ENCODE results near the gene USP26. TPM values are rescaled to one million over a fixed set of nuclear protein-coding genes. Genes with fewer than 3 reads are reported as not detected.

Gene USP26
- total and polyA plus RNA-seq, 2 donors (not counting 1 experiment from before 2014, with no cell fraction given) = not detected

GRCh38 chrX:133094098-133094731 lies 2.7 kb downstream of the USP26 start:
- TF ChIP-seq EZH2 (IDR thresholded peaks at IDR 0.05; ENCODE audit: low read length, missing control alignments) (no peak), CTCF (conservative IDR thresholded peaks at IDR 0.05 in 1 of 2, IDR thresholded peaks at IDR 0.05 in 1 of 2; ENCODE audit: low read depth in 1 of 2, low read length in 2 of 2) (no peak)
- no peak for DNase-seq (ENCODE audit: low read depth in 2 of 2)
- no peak overlapping the region for H3K27ac ChIP-seq (ENCODE audit: insufficient read depth, low read length)
- no peaks in the 10 kb centered on the region for H3K4me1 ChIP-seq (ENCODE audit: control insufficient read depth, extremely low read depth, insufficient read depth, low read length)
- H3K4me3 ChIP-seq (replicated peaks in 1 of 4; ENCODE audit: control extremely low read depth in 1 of 4, insufficient read depth in 1 of 4, low read depth in 3 of 4, low read length in 4 of 4) = no peak overlapping the region
- no peaks in the 10 kb centered on the region for H3K9me3 ChIP-seq (ENCODE audit: control insufficient read depth, insufficient read depth, low read depth, low read length)
- H3K9ac ChIP-seq (ENCODE audit: insufficient read depth, low read length) = no peak overlapping the region
- H3K79me2 ChIP-seq (ENCODE audit: control insufficient read depth, insufficient read depth, low read length) = no peaks in the 10 kb centered on the region
- H3K4me2 ChIP-seq (ENCODE audit: extremely low read depth, insufficient read depth, low read length) = no peak overlapping the region
- H2AFZ ChIP-seq (ENCODE audit: low read length) = no peak overlapping the region
- no peaks in the 10 kb centered on the region for H4K20me1 ChIP-seq (ENCODE audit: control insufficient read depth, extremely low read depth, insufficient read depth, low read length)
- H3K27me3 ChIP-seq (ENCODE audit: control insufficient read depth, insufficient read depth, low read length) = no peaks in the 10 kb centered on the region
- H3K36me3 ChIP-seq (ENCODE audit: control insufficient read depth, insufficient read depth, low read length) = no peaks in the 10 kb centered on the region

- Histone ChIP-seq H3K9ac (ENCODE audit: insufficient read depth, low read length) (no peak overlapping the region), H3K4me3 (replicated peaks in 1 of 4; ENCODE audit: control extremely low read depth in 1 of 4, insufficient read depth in 1 of 4, low read depth in 3 of 4, low read length in 4 of 4) (no peak overlapping the region), H3K79me2 (ENCODE audit: control insufficient read depth, insufficient read depth, low read length) (no peaks in the 10 kb centered on the region), H3K27me3 (ENCODE audit: control insufficient read depth, insufficient read depth, low read length) (no peaks in the 10 kb centered on the region), H3K9me3 (ENCODE audit: control insufficient read depth, insufficient read depth, low read depth, low read length) (no peaks in the 10 kb centered on the region), H4K20me1 (ENCODE audit: control insufficient read depth, extremely low read depth, insufficient read depth, low read length) (no peaks in the 10 kb centered on the region), H3K4me1 (ENCODE audit: control insufficient read depth, extremely low read depth, insufficient read depth, low read length) (no peaks in the 10 kb centered on the region), H3K27ac (ENCODE audit: insufficient read depth, low read length) (no peak overlapping the region), H2AFZ (ENCODE audit: low read length) (no peak overlapping the region), H3K36me3 (ENCODE audit: control insufficient read depth, insufficient read depth, low read length) (no peaks in the 10 kb centered on the region), H3K4me2 (ENCODE audit: extremely low read depth, insufficient read depth, low read length) (no peak overlapping the region)
- TF ChIP-seq CTCF (conservative IDR thresholded peaks at IDR 0.05 in 1 of 2, IDR thresholded peaks at IDR 0.05 in 1 of 2; ENCODE audit: low read depth in 1 of 2, low read length in 2 of 2) = no peak
- no peak for TF ChIP-seq EZH2 (IDR thresholded peaks at IDR 0.05; ENCODE audit: low read length, missing control alignments)
- DNase-seq (ENCODE audit: low read depth in 2 of 2) = no peak
Measured at GRCh38 chrX:133090236-133090809, 6.6 kb downstream of the USP26 start.

GRCh38 chrX:133089411-133089810 lies 7.5 kb downstream of the USP26 start:
- no peak overlapping the region for H3K27ac ChIP-seq (ENCODE audit: insufficient read depth, low read length)
- H3K4me1 ChIP-seq (ENCODE audit: control insufficient read depth, extremely low read depth, insufficient read depth, low read length) = no peaks in the 10 kb centered on the region
- no peaks in the 10 kb centered on the region for H4K20me1 ChIP-seq (ENCODE audit: control insufficient read depth, extremely low read depth, insufficient read depth, low read length)
- H3K79me2 ChIP-seq (ENCODE audit: control insufficient read depth, insufficient read depth, low read length) = no peaks in the 10 kb centered on the region
- no peak overlapping the region for H2AFZ ChIP-seq (ENCODE audit: low read length)
- no peak overlapping the region for H3K4me2 ChIP-seq (ENCODE audit: extremely low read depth, insufficient read depth, low read length)
- H3K9me3 ChIP-seq (ENCODE audit: control insufficient read depth, insufficient read depth, low read depth, low read length) = no peaks in the 10 kb centered on the region
- TF ChIP-seq EZH2 (IDR thresholded peaks at IDR 0.05; ENCODE audit: low read length, missing control alignments) = no peak
- TF ChIP-seq CTCF (conservative IDR thresholded peaks at IDR 0.05 in 1 of 2, IDR thresholded peaks at IDR 0.05 in 1 of 2; ENCODE audit: low read depth in 1 of 2, low read length in 2 of 2) = no peak
- H3K9ac ChIP-seq (ENCODE audit: insufficient read depth, low read length) = no peak overlapping the region
- H3K4me3 ChIP-seq (replicated peaks in 1 of 4; ENCODE audit: control extremely low read depth in 1 of 4, insufficient read depth in 1 of 4, low read depth in 3 of 4, low read length in 4 of 4) = no peak overlapping the region
- no peaks in the 10 kb centered on the region for H3K27me3 ChIP-seq (ENCODE audit: control insufficient read depth, insufficient read depth, low read length)
- DNase-seq (ENCODE audit: low read depth in 2 of 2) = no peak
- no peaks in the 10 kb centered on the region for H3K36me3 ChIP-seq (ENCODE audit: control insufficient read depth, insufficient read depth, low read length)
